Measurements from ENCODE around the gene SV2B. TPM values are rescaled to one million over a fixed set of nuclear protein-coding genes. Genes with fewer than 3 reads are reported as not detected.

Gene SV2B
- total RNA-seq, 4 donors from 2014 or later = 0.27 to 10.3 (median 2.2) TPM

- no peaks in the 10 kb centered on the region for H3K4me1 ChIP-seq
- TF ChIP-seq EP300 (IDR thresholded peaks at IDR 0.05; ENCODE audit: low read depth) = no peak
- no peak for TF ChIP-seq POLR2AphosphoS5 (IDR thresholded peaks at IDR 0.05)
- no peak for TF ChIP-seq POLR2A (IDR thresholded peaks at IDR 0.05)
- TF ChIP-seq CTCF (IDR thresholded peaks at IDR 0.05) = no peak
- WGBS, 2 donors (ENCODE audit: low coverage in 1 of 2) = 50 to 68% methylated on average over 4 to 5 of the region's 5 CpGs
- in situ Hi-C loops (cut with MboI; ENCODE audit: low pct_ligation_motif_present in 1 of 4, low pct_unique_long_range_greater_than_20kb in 1 of 4, low sequenced_read_pairs in 3 of 4) = loop anchor here in 2 of 4 donors (10.0 kb wide), 1 partner anchor 171 kb away; no protein-coding TSS in a partner anchor
- peaks cover 3% of the 10 kb centered on the region for H3K27me3 ChIP-seq
- no peak for DNase-seq
- no peaks in the 10 kb centered on the region for H3K9me3 ChIP-seq
- no peaks in the 10 kb centered on the region for H3K36me3 ChIP-seq
- H3K27ac ChIP-seq = no peak overlapping the region
- no peak overlapping the region for H3K4me3 ChIP-seq
- intact Hi-C loops (cut with DNase I; ENCODE audit: low total_unique reads) = no loop called here
Measured at GRCh38 chr15:91225741-91226140, 125.7 kb downstream of the SV2B start.

- TF ChIP-seq POLR2AphosphoS5 (IDR thresholded peaks at IDR 0.05) = no peak
- TF ChIP-seq EP300 (IDR thresholded peaks at IDR 0.05; ENCODE audit: low read depth) = no peak
- no peak for TF ChIP-seq POLR2A (IDR thresholded peaks at IDR 0.05)
- TF ChIP-seq CTCF (IDR thresholded peaks at IDR 0.05) = no peak
- Histone ChIP-seq H3K27ac (no peak overlapping the region), H3K9me3 (no peaks in the 10 kb centered on the region), H3K4me1 (no peaks in the 10 kb centered on the region), H3K36me3 (no peaks in the 10 kb centered on the region), H3K4me3 (no peak overlapping the region), H3K27me3 (no peaks in the 10 kb centered on the region)
- WGBS, 2 donors (ENCODE audit: low coverage in 1 of 2) = 65 to 100% methylated on average over 1 to 3 of the region's 3 CpGs
- intact Hi-C loops (cut with DNase I; ENCODE audit: low total_unique reads) (no loop called here), in situ Hi-C loops (cut with MboI; ENCODE audit: low pct_ligation_motif_present in 1 of 4, low pct_unique_long_range_greater_than_20kb in 1 of 4, low sequenced_read_pairs in 3 of 4) (loop anchor here in 2 of 4 donors (10.0 kb wide), 1 partner anchor 172 kb away; no protein-coding TSS in a partner anchor)
- no peak for DNase-seq
Measured at GRCh38 chr15:91227117-91227516, 127.1 kb downstream of the SV2B start.

GRCh38 chr15:91227766-91228165 is 127.7 kb downstream of the SV2B start:
- H3K4me3 ChIP-seq = no peak overlapping the region
- H3K27ac ChIP-seq = no peak overlapping the region
- H3K9me3 ChIP-seq = no peaks in the 10 kb centered on the region
- in situ Hi-C loops (cut with MboI; ENCODE audit: low pct_ligation_motif_present in 1 of 4, low pct_unique_long_range_greater_than_20kb in 1 of 4, low sequenced_read_pairs in 3 of 4) (loop anchor here in 2 of 4 donors (10.0 kb wide), 1 partner anchor 173 kb away; no protein-coding TSS in a partner anchor), intact Hi-C loops (cut with DNase I; ENCODE audit: low total_unique reads) (no loop called here)
- DNase-seq = no peak
- TF ChIP-seq EP300 (IDR thresholded peaks at IDR 0.05; ENCODE audit: low read depth) (no peak), POLR2A (IDR thresholded peaks at IDR 0.05) (no peak), CTCF (IDR thresholded peaks at IDR 0.05) (no peak), POLR2AphosphoS5 (IDR thresholded peaks at IDR 0.05) (no peak)
- no peaks in the 10 kb centered on the region for H3K36me3 ChIP-seq
- 40 to 60% methylated on average over 4 to 5 of the region's 5 CpGs for WGBS, 2 donors (ENCODE audit: low coverage in 1 of 2)
- H3K4me1 ChIP-seq = no peaks in the 10 kb centered on the region
- no peaks in the 10 kb centered on the region for H3K27me3 ChIP-seq

- intact Hi-C loops (cut with DNase I; ENCODE audit: low total_unique reads) = no loop called here
- H3K4me3 ChIP-seq = no peak overlapping the region
- DNase-seq = no peak
- H3K36me3 ChIP-seq = no peaks in the 10 kb centered on the region
- 78% methylated on average over 3 of the region's 3 CpGs; no CpG with 5 or more reads in 1 of the 2 donors for WGBS, 2 donors (ENCODE audit: low coverage in 1 of 2)
- no peak for TF ChIP-seq POLR2AphosphoS5 (IDR thresholded peaks at IDR 0.05)
- TF ChIP-seq CTCF (IDR thresholded peaks at IDR 0.05) = no peak
- TF ChIP-seq EP300 (IDR thresholded peaks at IDR 0.05; ENCODE audit: low read depth) = no peak
- no peak for TF ChIP-seq POLR2A (IDR thresholded peaks at IDR 0.05)
- H3K27ac ChIP-seq = no peak overlapping the region
- H3K4me1 ChIP-seq = no peaks in the 10 kb centered on the region
- H3K9me3 ChIP-seq = no peaks in the 10 kb centered on the region
- no peaks in the 10 kb centered on the region for H3K27me3 ChIP-seq
- in situ Hi-C loops (cut with MboI; ENCODE audit: low pct_ligation_motif_present in 1 of 4, low pct_unique_long_range_greater_than_20kb in 1 of 4, low sequenced_read_pairs in 3 of 4) = loop anchor here in 2 of 4 donors (10.0 kb wide), 1 partner anchor 174 kb away; no protein-coding TSS in a partner anchor
Measured at GRCh38 chr15:91228383-91228782, 128.3 kb downstream of the SV2B start.

All from transverse colon (tissue), 4 donors.